ENCODE measurements around the gene RAB10. TPM values are rescaled to one million over a fixed set of nuclear protein-coding genes. Genes with fewer than 3 reads are reported as not detected.
A peak's percentile ranks its signal among the peaks of the same experiment; 100 is the strongest.

The RAB10 gene
- total and polyA plus RNA-seq, 4 donors, result 26.6 to 52.2 (median 41.6) TPM

DNA sequence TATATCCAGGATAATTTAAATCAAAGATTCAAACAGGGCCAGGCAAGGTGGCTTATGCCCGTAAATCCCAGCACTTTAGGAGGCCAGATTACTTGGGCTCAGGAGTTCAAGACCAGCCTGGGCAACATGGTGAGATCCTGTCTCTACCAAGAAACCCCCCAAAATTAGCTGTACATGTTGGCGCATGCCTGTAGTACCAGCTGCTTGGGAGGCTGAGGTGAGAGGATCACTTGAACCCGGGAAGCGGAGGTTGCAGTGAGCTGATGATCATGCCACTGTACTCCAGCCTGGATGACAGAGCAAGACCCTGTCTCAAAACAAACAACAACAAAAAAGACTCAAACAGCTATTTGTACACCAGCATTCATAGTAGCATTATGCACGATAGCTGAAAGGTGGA is 9.2 kb downstream of the RAB10 start:
- TF ChIP-seq HNF4A (conservative IDR thresholded peaks at IDR 0.05) (no peak), HNF4G (IDR thresholded peaks at IDR 0.05) (no peak), GABPA (IDR thresholded peaks at IDR 0.05 in 1 of 2, conservative IDR thresholded peaks at IDR 0.05 in 1 of 2) (no peak), NR2F2 (IDR thresholded peaks at IDR 0.05) (no peak), SP1 (IDR thresholded peaks at IDR 0.05) (no peak), FOXA1 (IDR thresholded peaks at IDR 0.05) (no peak), JUND (IDR thresholded peaks at IDR 0.05) (no peak), YY1 (IDR thresholded peaks at IDR 0.05) (no peak)
- TF ChIP-seq, protein P1, sequence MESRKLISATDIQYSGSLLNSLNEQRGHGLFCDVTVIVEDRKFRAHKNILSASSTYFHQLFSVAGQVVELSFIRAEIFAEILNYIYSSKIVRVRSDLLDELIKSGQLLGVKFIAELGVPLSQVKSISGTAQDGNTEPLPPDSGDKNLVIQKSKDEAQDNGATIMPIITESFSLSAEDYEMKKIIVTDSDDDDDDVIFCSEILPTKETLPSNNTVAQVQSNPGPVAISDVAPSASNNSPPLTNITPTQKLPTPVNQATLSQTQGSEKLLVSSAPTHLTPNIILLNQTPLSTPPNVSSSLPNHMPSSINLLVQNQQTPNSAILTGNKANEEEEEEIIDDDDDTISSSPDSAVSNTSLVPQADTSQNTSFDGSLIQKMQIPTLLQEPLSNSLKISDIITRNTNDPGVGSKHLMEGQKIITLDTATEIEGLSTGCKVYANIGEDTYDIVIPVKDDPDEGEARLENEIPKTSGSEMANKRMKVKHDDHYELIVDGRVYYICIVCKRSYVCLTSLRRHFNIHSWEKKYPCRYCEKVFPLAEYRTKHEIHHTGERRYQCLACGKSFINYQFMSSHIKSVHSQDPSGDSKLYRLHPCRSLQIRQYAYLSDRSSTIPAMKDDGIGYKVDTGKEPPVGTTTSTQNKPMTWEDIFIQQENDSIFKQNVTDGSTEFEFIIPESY (IDR thresholded peaks at IDR 0.05), result no peak
- TF ChIP-seq, protein P2, sequence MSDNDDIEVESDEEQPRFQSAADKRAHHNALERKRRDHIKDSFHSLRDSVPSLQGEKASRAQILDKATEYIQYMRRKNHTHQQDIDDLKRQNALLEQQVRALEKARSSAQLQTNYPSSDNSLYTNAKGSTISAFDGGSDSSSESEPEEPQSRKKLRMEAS (IDR thresholded peaks at IDR 0.05), result no peak
- TF ChIP-seq, protein P3, sequence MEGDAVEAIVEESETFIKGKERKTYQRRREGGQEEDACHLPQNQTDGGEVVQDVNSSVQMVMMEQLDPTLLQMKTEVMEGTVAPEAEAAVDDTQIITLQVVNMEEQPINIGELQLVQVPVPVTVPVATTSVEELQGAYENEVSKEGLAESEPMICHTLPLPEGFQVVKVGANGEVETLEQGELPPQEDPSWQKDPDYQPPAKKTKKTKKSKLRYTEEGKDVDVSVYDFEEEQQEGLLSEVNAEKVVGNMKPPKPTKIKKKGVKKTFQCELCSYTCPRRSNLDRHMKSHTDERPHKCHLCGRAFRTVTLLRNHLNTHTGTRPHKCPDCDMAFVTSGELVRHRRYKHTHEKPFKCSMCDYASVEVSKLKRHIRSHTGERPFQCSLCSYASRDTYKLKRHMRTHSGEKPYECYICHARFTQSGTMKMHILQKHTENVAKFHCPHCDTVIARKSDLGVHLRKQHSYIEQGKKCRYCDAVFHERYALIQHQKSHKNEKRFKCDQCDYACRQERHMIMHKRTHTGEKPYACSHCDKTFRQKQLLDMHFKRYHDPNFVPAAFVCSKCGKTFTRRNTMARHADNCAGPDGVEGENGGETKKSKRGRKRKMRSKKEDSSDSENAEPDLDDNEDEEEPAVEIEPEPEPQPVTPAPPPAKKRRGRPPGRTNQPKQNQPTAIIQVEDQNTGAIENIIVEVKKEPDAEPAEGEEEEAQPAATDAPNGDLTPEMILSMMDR (IDR thresholded peaks at IDR 0.05; ENCODE audit: low read depth, low read length, missing input control), result no peak
- no peaks in the 10 kb centered on the region for H3K27me3 ChIP-seq (ENCODE audit: control insufficient read depth in 4 of 4, insufficient read depth in 4 of 4, low read length in 3 of 4)
- DNase-seq (ENCODE audit: low spot score), result no peak
- H3K9me3 ChIP-seq (ENCODE audit: control insufficient read depth in 4 of 4, low read length in 3 of 4), result no peaks in the 10 kb centered on the region
- H3K4me3 ChIP-seq (ENCODE audit: low read depth in 1 of 3, low read length in 3 of 3), result no peak overlapping the region
- no peaks in the 10 kb centered on the region for H3K36me3 ChIP-seq (ENCODE audit: control insufficient read depth in 4 of 4, insufficient read depth in 3 of 4, low read depth in 1 of 4, low read length in 3 of 4)
- H3K27ac ChIP-seq (ENCODE audit: low read depth in 1 of 2, low read length in 2 of 2), result peak overlapping the region in 1 of 2 donors; percentile 86
- H3K4me1 ChIP-seq (ENCODE audit: control insufficient read depth in 4 of 4, insufficient read depth in 4 of 4, low read length in 3 of 4), result peaks cover 2 to 10% (median 7%) of the 10 kb centered on the region in 4 donors
- WGBS, result 95% methylated on average over 5 of the region's 5 CpGs
- no peak overlapping the region for H3K9ac ChIP-seq (ENCODE audit: low read depth in 1 of 2, low read length in 2 of 2)

DNA sequence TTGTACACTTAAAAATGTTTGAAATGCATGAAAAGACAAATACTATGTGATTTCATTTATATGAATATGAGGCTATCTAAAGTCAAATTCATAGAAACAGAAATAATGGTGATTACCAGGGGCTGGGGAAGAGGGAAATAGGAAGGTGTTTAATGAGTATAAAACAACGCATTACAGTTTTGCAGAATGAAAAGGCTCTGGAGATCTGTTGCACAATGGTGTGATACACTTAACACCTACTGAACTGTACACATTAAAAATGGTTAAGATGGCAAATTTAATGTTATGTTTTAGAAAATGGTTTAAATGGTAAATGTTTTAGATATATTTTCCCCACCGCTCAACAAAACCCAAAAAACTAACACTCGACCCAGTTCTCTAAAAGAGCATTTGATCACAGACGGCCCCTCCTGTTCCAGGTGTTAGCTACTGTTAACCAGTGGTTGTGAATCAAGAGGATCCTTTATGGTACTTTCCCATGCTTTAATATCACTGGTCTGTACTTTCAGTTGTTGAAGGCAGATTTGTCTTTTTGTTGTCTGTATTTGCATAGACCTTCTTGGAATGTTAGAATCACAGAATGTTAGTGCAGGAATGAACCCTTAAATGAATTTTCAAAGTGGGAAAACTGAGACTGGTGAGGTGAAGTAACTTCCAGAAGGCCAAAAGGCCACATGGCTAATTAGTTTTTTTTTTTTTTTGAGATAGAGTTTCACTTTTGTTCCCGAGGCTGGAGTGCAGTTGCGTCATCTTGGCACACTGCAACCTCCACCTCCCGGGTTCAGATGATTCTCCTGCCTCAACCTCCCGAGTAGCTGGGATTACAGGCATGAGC is 10.2 kb downstream of the RAB10 start:
- Histone ChIP-seq H3K27ac (ENCODE audit: low read depth in 1 of 2, low read length in 2 of 2) (peak overlapping the region; percentile 86 to 92), H3K36me3 (ENCODE audit: control insufficient read depth in 4 of 4, insufficient read depth in 3 of 4, low read depth in 1 of 4, low read length in 3 of 4) (no peaks in the 10 kb centered on the region), H3K4me1 (ENCODE audit: control insufficient read depth in 4 of 4, insufficient read depth in 4 of 4, low read length in 3 of 4) (peaks cover 2 to 10% (median 7%) of the 10 kb centered on the region in 4 donors), H3K9me3 (ENCODE audit: control insufficient read depth in 4 of 4, low read length in 3 of 4) (no peaks in the 10 kb centered on the region), H3K9ac (ENCODE audit: low read depth in 1 of 2, low read length in 2 of 2) (peak overlapping the region; percentile 42 to 58), H3K27me3 (ENCODE audit: control insufficient read depth in 4 of 4, insufficient read depth in 4 of 4, low read length in 3 of 4) (no peaks in the 10 kb centered on the region), H3K4me3 (ENCODE audit: low read depth in 1 of 3, low read length in 3 of 3) (peak overlapping the region in 1 of 3 donors; percentile 0)
- WGBS, result 29% methylated on average over 8 of the region's 8 CpGs
- DNase-seq (ENCODE audit: low spot score), result no peak
- TF ChIP-seq, protein P1 (IDR thresholded peaks at IDR 0.05), result peak; percentile 41
- peak; percentile 35 for TF ChIP-seq NR2F2 (IDR thresholded peaks at IDR 0.05)
- TF ChIP-seq RAD21 (IDR thresholded peaks at IDR 0.05), result no peak
- TF ChIP-seq HNF4A (conservative IDR thresholded peaks at IDR 0.05), result peak; percentile 67 to 86
- TF ChIP-seq EGR1 (IDR thresholded peaks at IDR 0.05; ENCODE audit: low read depth in 2 of 2), result no peak
- peak; percentile 14 to 63 for TF ChIP-seq RXRA (IDR thresholded peaks at IDR 0.05)
- TF ChIP-seq, protein P3 (IDR thresholded peaks at IDR 0.05; ENCODE audit: low read depth, low read length, missing input control), result no peak
- TF ChIP-seq FOXA1 (IDR thresholded peaks at IDR 0.05), result no peak
- no peak for TF ChIP-seq TAF1 (conservative IDR thresholded peaks at IDR 0.05)
- TF ChIP-seq HNF4G (IDR thresholded peaks at IDR 0.05), result no peak
- TF ChIP-seq JUND (IDR thresholded peaks at IDR 0.05), result peak in 1 of 2 donors; percentile 53
- TF ChIP-seq, protein P2 (IDR thresholded peaks at IDR 0.05), result peak; percentile 83
- TF ChIP-seq, protein P4, sequence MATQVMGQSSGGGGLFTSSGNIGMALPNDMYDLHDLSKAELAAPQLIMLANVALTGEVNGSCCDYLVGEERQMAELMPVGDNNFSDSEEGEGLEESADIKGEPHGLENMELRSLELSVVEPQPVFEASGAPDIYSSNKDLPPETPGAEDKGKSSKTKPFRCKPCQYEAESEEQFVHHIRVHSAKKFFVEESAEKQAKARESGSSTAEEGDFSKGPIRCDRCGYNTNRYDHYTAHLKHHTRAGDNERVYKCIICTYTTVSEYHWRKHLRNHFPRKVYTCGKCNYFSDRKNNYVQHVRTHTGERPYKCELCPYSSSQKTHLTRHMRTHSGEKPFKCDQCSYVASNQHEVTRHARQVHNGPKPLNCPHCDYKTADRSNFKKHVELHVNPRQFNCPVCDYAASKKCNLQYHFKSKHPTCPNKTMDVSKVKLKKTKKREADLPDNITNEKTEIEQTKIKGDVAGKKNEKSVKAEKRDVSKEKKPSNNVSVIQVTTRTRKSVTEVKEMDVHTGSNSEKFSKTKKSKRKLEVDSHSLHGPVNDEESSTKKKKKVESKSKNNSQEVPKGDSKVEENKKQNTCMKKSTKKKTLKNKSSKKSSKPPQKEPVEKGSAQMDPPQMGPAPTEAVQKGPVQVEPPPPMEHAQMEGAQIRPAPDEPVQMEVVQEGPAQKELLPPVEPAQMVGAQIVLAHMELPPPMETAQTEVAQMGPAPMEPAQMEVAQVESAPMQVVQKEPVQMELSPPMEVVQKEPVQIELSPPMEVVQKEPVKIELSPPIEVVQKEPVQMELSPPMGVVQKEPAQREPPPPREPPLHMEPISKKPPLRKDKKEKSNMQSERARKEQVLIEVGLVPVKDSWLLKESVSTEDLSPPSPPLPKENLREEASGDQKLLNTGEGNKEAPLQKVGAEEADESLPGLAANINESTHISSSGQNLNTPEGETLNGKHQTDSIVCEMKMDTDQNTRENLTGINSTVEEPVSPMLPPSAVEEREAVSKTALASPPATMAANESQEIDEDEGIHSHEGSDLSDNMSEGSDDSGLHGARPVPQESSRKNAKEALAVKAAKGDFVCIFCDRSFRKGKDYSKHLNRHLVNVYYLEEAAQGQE (IDR thresholded peaks at IDR 0.05), result peak; percentile 50
- peak; percentile 57 for TF ChIP-seq YY1 (IDR thresholded peaks at IDR 0.05)
- TF ChIP-seq FOXA2 (IDR thresholded peaks at IDR 0.05), result peak; percentile 6
- TF ChIP-seq SP1 (IDR thresholded peaks at IDR 0.05), result no peak

Measured in liver (tissue), 9 donors.